Measurements from ENCODE around the gene THAP6. TPM values are rescaled to one million over a fixed set of nuclear protein-coding genes. Genes with fewer than 3 reads are reported as not detected.
"Not testable (repeated sequence)": the region's sequence is repeated elsewhere in the genome, so short reads cannot be mapped to it uniquely, and the experiment has no call there.

THAP6 gene
- total RNA-seq, 4 donors from 2014 or later = 24.5 to 71.8 (median 28.1) TPM

DNA sequence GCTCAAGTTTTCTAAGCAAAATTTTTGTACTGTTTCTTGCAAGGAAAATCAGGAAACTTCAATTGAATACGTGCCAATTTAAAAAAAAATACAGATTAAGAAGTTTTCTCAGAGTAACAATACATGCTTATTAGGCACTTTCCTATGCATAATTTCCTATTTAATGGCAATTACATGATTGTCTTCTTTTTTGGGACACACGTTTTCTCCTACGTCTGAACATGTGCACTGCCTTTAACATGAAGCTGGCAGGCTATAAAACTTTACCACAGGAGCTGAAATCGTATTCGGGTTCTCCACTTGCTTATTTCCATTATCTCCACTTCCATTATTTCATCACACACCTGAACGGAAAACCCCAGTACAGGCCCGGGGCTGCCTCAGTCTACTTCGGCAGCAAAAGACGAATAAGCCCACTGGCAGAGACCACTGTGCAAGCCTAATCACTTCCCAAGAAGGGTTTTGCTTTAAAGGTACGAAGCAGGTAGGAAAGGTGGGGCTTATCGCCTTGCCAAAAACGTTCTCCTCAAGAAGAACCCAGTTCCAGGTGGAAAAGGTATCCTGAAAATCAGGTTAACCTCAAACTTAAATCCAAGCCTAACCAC is 645 bp upstream of the THAP6 start:
- peaks cover 0 to 33% (median 4%) of the 10 kb centered on the region in 4 donors for H3K4me1 ChIP-seq
- TF ChIP-seq POLR2A (IDR thresholded peaks at IDR 0.05) = no peak
- TF ChIP-seq, protein P1, sequence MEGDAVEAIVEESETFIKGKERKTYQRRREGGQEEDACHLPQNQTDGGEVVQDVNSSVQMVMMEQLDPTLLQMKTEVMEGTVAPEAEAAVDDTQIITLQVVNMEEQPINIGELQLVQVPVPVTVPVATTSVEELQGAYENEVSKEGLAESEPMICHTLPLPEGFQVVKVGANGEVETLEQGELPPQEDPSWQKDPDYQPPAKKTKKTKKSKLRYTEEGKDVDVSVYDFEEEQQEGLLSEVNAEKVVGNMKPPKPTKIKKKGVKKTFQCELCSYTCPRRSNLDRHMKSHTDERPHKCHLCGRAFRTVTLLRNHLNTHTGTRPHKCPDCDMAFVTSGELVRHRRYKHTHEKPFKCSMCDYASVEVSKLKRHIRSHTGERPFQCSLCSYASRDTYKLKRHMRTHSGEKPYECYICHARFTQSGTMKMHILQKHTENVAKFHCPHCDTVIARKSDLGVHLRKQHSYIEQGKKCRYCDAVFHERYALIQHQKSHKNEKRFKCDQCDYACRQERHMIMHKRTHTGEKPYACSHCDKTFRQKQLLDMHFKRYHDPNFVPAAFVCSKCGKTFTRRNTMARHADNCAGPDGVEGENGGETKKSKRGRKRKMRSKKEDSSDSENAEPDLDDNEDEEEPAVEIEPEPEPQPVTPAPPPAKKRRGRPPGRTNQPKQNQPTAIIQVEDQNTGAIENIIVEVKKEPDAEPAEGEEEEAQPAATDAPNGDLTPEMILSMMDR (IDR thresholded peaks at IDR 0.05) = no peak
- H3K27ac ChIP-seq = peak overlapping the region; percentile 93 to 98 (median 94)
- no peaks in the 10 kb centered on the region for H3K27me3 ChIP-seq
- peaks cover 0 to 21% (median 0%) of the 10 kb centered on the region in 3 donors for H3K36me3 ChIP-seq
- H3K4me3 ChIP-seq = peak overlapping the region; percentile 63 to 85 (median 71)
- no peak for DNase-seq
- no peaks in the 10 kb centered on the region for H3K9me3 ChIP-seq

DNA sequence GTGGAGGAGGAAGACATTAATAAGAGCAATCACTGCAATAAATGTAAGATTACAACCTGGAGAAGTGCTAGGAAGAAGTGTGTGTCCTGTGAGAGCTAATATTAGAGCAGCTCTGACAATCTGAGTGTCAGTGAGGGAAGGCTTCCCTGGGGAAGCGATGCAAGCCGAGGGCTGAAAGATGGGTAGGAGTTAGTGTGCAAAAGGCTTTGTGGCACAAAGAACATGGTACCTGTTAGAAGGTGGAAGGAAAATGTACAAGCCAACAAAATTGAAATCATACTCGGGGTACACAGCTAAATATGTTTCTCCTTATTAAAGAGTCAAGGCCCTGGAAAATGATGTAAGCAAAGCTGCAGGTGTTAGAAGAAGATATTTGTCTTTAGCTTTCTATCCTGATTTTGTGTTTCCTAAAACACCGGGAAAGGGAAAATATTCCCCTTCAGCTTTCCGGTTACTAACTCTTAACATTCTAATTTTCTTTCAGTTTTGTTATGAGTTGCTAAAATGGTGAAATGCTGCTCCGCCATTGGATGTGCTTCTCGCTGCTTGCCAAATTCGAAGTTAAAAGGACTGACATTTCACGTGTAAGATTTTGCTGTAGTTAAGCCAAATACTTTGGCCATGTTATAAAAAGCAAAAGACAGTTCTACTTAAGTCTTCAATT is 808 bp downstream of the THAP6 start:
- Histone ChIP-seq H3K4me1 (peaks cover 0 to 33% (median 4%) of the 10 kb centered on the region in 4 donors), H3K27me3 (no peaks in the 10 kb centered on the region), H3K9me3 (no peaks in the 10 kb centered on the region), H3K27ac (peak overlapping the region; percentile 93 to 98 (median 94)), H3K36me3 (peaks cover 0 to 26% (median 0%) of the 10 kb centered on the region in 3 donors), H3K4me3 (peak overlapping the region; percentile 63 to 85 (median 71))
- TF ChIP-seq, protein P1 (IDR thresholded peaks at IDR 0.05) = no peak
- TF ChIP-seq POLR2A (IDR thresholded peaks at IDR 0.05) = no peak
- no peak for DNase-seq

DNA sequence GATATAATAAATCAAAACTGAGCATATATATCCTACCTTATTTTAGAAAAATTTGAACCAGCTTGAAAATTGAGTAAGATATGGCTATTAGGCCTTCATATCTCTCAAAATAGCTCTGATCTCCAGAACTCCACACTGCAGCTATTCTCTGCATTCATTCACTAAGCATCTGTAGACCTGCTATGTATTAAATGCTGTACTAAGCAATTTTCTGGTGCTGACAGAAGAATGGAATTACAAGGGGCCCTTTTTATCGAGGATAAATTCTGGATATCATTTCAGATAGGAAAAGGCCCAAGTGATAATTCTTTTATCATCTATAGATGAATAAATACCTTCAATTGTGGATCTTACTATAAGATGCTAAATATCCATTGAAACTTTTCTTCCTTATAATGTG is 1.9 kb downstream of the THAP6 start:
- Histone ChIP-seq H3K36me3 (peaks cover 0 to 31% (median 0%) of the 10 kb centered on the region in 3 donors), H3K27me3 (no peaks in the 10 kb centered on the region), H3K4me1 (peaks cover 0 to 33% (median 4%) of the 10 kb centered on the region in 4 donors), H3K27ac (no peak overlapping the region), H3K9me3 (no peaks in the 10 kb centered on the region), H3K4me3 (no peak overlapping the region)
- TF ChIP-seq, protein P1 (IDR thresholded peaks at IDR 0.05) = no peak
- no peak for TF ChIP-seq POLR2A (IDR thresholded peaks at IDR 0.05)
- no peak for DNase-seq

DNA sequence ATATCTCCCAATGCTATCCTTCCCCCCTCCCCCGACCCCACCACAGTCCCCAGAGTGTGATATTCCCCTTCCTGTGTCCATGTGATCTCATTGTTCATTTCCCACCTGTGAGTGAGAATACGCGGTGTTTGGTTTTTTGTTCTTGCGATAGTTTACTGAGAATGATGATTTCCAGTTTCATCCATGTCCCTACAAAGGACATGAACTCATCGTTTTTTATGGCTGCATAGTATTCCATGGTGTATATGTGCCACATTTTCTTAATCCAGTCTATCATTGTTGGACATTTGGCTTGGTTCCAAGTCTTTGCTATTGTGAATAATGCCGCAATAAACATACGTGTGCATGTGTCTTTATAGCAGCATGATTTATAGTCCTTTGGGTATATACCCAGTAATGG is 5.2 kb downstream of the THAP6 start:
- not testable (repeated sequence) for H3K9me3 ChIP-seq, H3K4me3 ChIP-seq, H3K27me3 ChIP-seq, DNase-seq, H3K27ac ChIP-seq
- H3K36me3 ChIP-seq = peaks cover 0 to 52% (median 0%) of the 10 kb centered on the region in 3 donors
- peaks cover 0 to 14% (median 2%) of the 10 kb centered on the region in 4 donors for H3K4me1 ChIP-seq

DNA sequence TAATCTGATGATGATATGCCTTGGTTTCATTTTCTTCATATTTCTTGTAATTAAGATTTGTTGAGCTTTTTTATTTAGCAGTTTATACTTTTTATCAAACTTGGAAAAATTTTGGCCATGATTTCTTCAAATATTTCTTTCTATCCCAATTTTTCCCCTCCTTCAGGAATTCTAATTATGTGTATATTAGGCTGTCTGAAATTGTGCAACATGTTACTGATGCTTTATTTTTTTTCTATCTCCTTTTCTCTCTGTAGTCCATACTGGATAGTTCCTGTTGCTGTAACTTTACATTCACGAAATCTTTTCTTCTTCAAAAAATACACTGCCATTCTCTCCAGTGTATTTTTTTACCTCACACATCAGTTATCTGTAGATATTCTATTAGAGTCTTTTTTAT is 10.8 kb downstream of the THAP6 start:
- no peak for DNase-seq
- H3K27me3 ChIP-seq = no peaks in the 10 kb centered on the region
- no peaks in the 10 kb centered on the region for H3K9me3 ChIP-seq
- TF ChIP-seq POLR2A (IDR thresholded peaks at IDR 0.05) = no peak
- TF ChIP-seq, protein P1 (IDR thresholded peaks at IDR 0.05) = no peak
- no peak overlapping the region for H3K27ac ChIP-seq
- H3K36me3 ChIP-seq = peaks cover 0 to 73% (median 0%) of the 10 kb centered on the region in 3 donors
- no peak overlapping the region for H3K4me3 ChIP-seq
- no peaks in the 10 kb centered on the region for H3K4me1 ChIP-seq

DNA sequence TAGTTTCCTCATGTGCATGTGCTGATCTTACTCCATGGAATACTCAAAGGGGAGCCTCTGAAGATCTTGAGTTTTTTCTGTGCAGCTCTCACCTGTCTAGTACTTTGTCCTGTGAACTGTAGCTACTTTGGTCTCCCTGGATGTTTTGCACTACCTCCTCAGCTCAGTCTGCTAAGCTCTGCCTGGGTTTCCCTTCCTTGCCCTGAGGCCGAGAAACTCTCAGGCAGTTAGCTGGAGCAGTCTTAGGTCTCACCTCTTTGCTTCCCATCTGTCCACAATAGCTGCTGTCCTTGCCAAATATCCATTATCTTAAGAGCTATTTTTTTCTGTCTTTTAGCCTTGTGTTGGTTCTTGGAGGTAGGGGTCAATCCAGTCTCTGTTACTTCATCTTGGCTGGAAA is 11.6 kb downstream of the THAP6 start:
- no peak overlapping the region for H3K4me3 ChIP-seq
- no peak overlapping the region for H3K27ac ChIP-seq
- H3K27me3 ChIP-seq = no peaks in the 10 kb centered on the region
- no peak for DNase-seq
- H3K4me1 ChIP-seq = no peaks in the 10 kb centered on the region
- H3K9me3 ChIP-seq = no peaks in the 10 kb centered on the region
- peaks cover 0 to 74% (median 0%) of the 10 kb centered on the region in 3 donors for H3K36me3 ChIP-seq
- TF ChIP-seq, protein P1 (IDR thresholded peaks at IDR 0.05) = no peak
- no peak for TF ChIP-seq POLR2A (IDR thresholded peaks at IDR 0.05)
